GM12878 (cell line): ENCODE results near the gene PABPN1. TPM values are rescaled to one million over a fixed set of nuclear protein-coding genes. Genes with fewer than 3 reads are reported as not detected.
A peak's percentile ranks its signal among the peaks of the same experiment; 100 is the strongest.

Experiments
- ATAC-seq: fragments of 200-7000 bp; cut with Tn5 transposase; 3 replicates; pipeline ENCODE4 v1.9.1; 2020; ENCODE audit warnings: mild to moderate bottlenecking, moderate library complexity
- BruUV-seq: library from RNA; stranded (reverse); fragments of 400-500 nt; replicated peaks from 2 replicates; lab custom pipeline; 2021; lab: Mats Ljungman, UMichigan
- CTCF ChIA-PET: fragments of 300-600 bp; sonication (Branson Sonifier 250); formaldehyde crosslinking; extraction: SDS; loops from one replicate; lab custom pipeline; 2021; ENCODE audit warnings: inconsistent platforms; lab: Yijun Ruan, JAX
- POLR2A ChIA-PET: fragments of 350-600 bp; formaldehyde crosslinking; extraction: SDS; loops from one replicate; lab custom pipeline; 2021; ENCODE audit warnings: inconsistent platforms; lab: Charles Lee
- RAD21 ChIA-PET: fragments of 300-600 bp; sonication (Branson Sonifier 250); formaldehyde crosslinking; loops from one replicate; lab custom pipeline; 2023; ENCODE audit warnings: antibody characterized with exemption; ENCODE audit not compliant: unreplicated experiment; lab: Charles Lee
- SMC1A ChIA-PET: fragments of 300-600 bp; sonication (Branson Sonifier 250); formaldehyde crosslinking; loops from one replicate; lab custom pipeline; 2023; ENCODE audit not compliant: unreplicated experiment, uncharacterized antibody; lab: Charles Lee
- DNase-seq: peaks from one replicate; pipeline ENCODE4 v3.0.0-alpha.2; 2011; ENCODE audit warnings: low read depth, low spot score
- FAIRE-seq: peaks from 3 replicates; lab custom pipeline; 2011; peaks lifted over from hg19 to GRCh38; lab: Jason Lieb, UNC
- H2AFZ ChIP-seq: 2 replicates; pipeline ENCODE4 v1.6.0; 2011; ENCODE audit warnings: low read depth, low read length, control low read depth; ENCODE audit not compliant: control insufficient read depth
- H3K27ac ChIP-seq: 2 replicates; pipeline ENCODE4 v1.5.1; 2011; ENCODE audit warnings: control low read depth; ENCODE audit not compliant: control insufficient read depth, insufficient read depth
- H3K27me3 ChIP-seq, 2 experiments: replicated peaks in 1 of 2; 2 replicates each; pipeline versions ENCODE4 v1.6.0 to v1.6.1; 2011; ENCODE audit warnings: low read length in 1 of 2; ENCODE audit not compliant: control insufficient read depth in 2 of 2, insufficient read depth in 2 of 2
- H3K36me3 ChIP-seq, 2 experiments: 2 replicates each; pipeline ENCODE4 v1.5.1; 2011; ENCODE audit warnings: low read length in 1 of 2; ENCODE audit not compliant: control insufficient read depth in 2 of 2, insufficient read depth in 2 of 2
- H3K4me1 ChIP-seq: 2 replicates; pipeline ENCODE4 v1.6.1; 2011; ENCODE audit warnings: mild to moderate bottlenecking, low read length, moderate library complexity, mixed read lengths; ENCODE audit not compliant: control insufficient read depth, insufficient read depth
- H3K4me2 ChIP-seq: 2 replicates; pipeline ENCODE4 v1.6.0; 2011; ENCODE audit warnings: control low read depth; ENCODE audit not compliant: control insufficient read depth, insufficient read depth
- H3K4me3 ChIP-seq: fragments of 200-600 bp; sonication (generic); 2 replicates; pipeline ENCODE4 v1.5.1; 2016
- H3K79me2 ChIP-seq: 2 replicates; pipeline ENCODE4 v1.6.0; 2011; ENCODE audit warnings: low read length; ENCODE audit not compliant: control insufficient read depth, insufficient read depth
- H3K9ac ChIP-seq: 2 replicates; pipeline ENCODE4 v1.8.0; 2011; ENCODE audit warnings: low read length, control low read depth, mixed read lengths; ENCODE audit not compliant: control insufficient read depth, insufficient read depth
- H3K9me3 ChIP-seq: replicated peaks from 3 replicates; pipeline ENCODE4 v1.5.1; 2011; ENCODE audit warnings: mild to moderate bottlenecking, low read length; ENCODE audit not compliant: control insufficient read depth, insufficient read depth
- H4K20me1 ChIP-seq: 2 replicates; pipeline ENCODE4 v1.6.0; 2011; ENCODE audit not compliant: control insufficient read depth, insufficient read depth
- HDAC6 ChIP-seq: fragments of 200-600 bp; sonication (generic); IDR thresholded peaks from one replicate; pipeline ENCODE4 v1.8.0; 2017; ENCODE audit warnings: antibody characterized with exemption; ENCODE audit not compliant: unreplicated experiment
- KLF5 ChIP-seq: fragments of 450-650 bp; IDR thresholded peaks from 2 replicates; pipeline ENCODE4 v1.6.1; 2014; ENCODE audit warnings: mild to moderate bottlenecking; ENCODE audit not compliant: partially characterized antibody
- MTA2 ChIP-seq: fragments of 450-650 bp; IDR thresholded peaks from 2 replicates; pipeline ENCODE4 v1.6.1; 2016; ENCODE audit warnings: low read depth, mild to moderate bottlenecking, moderate library complexity
- NFYB ChIP-seq: IDR thresholded peaks from 2 replicates; pipeline ENCODE4 v1.6.1; 2011; ENCODE audit warnings: low read depth, mild to moderate bottlenecking, low read length, improper control_type of control experiment, moderate library complexity; ENCODE audit not compliant: insufficient read depth
- POLR2A ChIP-seq: IDR thresholded peaks from 2 replicates; pipeline ENCODE4 v1.6.1; 2011; ENCODE audit warnings: low read depth, mild to moderate bottlenecking, low read length
- RUNX3 ChIP-seq: IDR thresholded peaks from 2 replicates; pipeline ENCODE4 v1.6.1; 2012; ENCODE audit warnings: low read length, inconsistent platforms
- SMC3 ChIP-seq: IDR thresholded peaks from 2 replicates; pipeline ENCODE4 v1.6.1; 2011; ENCODE audit warnings: low read length, improper control_type of control experiment, borderline replicate concordance
- TAF1 ChIP-seq: IDR thresholded peaks from 2 replicates; pipeline ENCODE4 v1.6.1; 2011; ENCODE audit warnings: mild to moderate bottlenecking, low read depth, low read length, borderline replicate concordance
- TCF7 ChIP-seq: IDR thresholded peaks from 2 replicates; pipeline ENCODE4 v1.6.1; 2014; ENCODE audit warnings: antibody characterized with exemption, borderline replicate concordance
- USF2 ChIP-seq: IDR thresholded peaks from 2 replicates; pipeline ENCODE4 v1.6.1; 2011; ENCODE audit warnings: low read depth, low read length, improper control_type of control experiment, borderline replicate concordance
- YY1 ChIP-seq: IDR thresholded peaks from 2 replicates; pipeline ENCODE4 v1.6.1; 2011; ENCODE audit warnings: low read depth, mild to moderate bottlenecking, low read length
- ZNF384 ChIP-seq: IDR thresholded peaks from 2 replicates; pipeline ENCODE4 v1.6.1; 2012; ENCODE audit warnings: low read depth, mild to moderate bottlenecking, low read length, improper control_type of control experiment, borderline replicate concordance
- WGBS: methylation state at CpG from one replicate; pipeline ENCODE4 v1.1.6; 2016; ENCODE audit warnings: low lambda C conversion rate; ENCODE audit not compliant: insufficient replicate concordance, insufficient coverage; ENCODE audit errors: missing lambda C conversion rate; 5-methylcytosine and 5-hydroxymethylcytosine counted together
- in situ Hi-C: fragments of 300-500 bp; cut with MboI; formaldehyde crosslinking; loops from 9 replicates; pipeline ENCODE4 v1.14.3; 2018; ENCODE audit warnings: mixed read lengths
- intact Hi-C: fragments of 100-400 bp; cut with micrococcal nuclease; formaldehyde crosslinking; loops from one replicate; pipeline ENCODE4 v1.14.2; 2022; ENCODE audit not compliant: unreplicated experiment
- polyA plus RNA-seq, 11 experiments: library from polyadenylated mRNA; depleted of rRNA in 4 of 11; unstranded in 6 of 11; stranded (reverse) in 5 of 11; fragments of >200 nt; fragmentation: Nextera tagmentation in 4 of 11; fragmentation: Illumina TruSeq in 1 of 11; extraction: Ambion mirVana in 4 of 11; extraction: Trizol in 1 of 11; gene quantifications; 1 replicate in 1 of 11; 2 replicates in 10 of 11; pipeline versions ENCODE4 v1.2.1 to v1.2.3, GENCODE V29; 2011 to 2016; ENCODE audit warnings: inconsistent platforms in 2 of 11, missing spikeins in 2 of 11, low read depth in 1 of 11
- total RNA-seq, 4 experiments: library from RNA; depleted of rRNA in 3 of 4; stranded (reverse); fragments of >200 nt in 3 of 4; fragmentation: Illumina TruSeq in 1 of 4; extraction: Trizol in 1 of 4; gene quantifications; 2 replicates each; pipeline versions ENCODE4 v1.2.1 to v1.2.3, GENCODE V29; 2013 to 2021
- TF ChIP-seq, protein P1 (sequence below): fragments of 450-650 bp; conservative IDR thresholded peaks from 2 replicates; pipeline ENCODE4 v1.6.1; 2017; ENCODE audit warnings: mild to moderate bottlenecking, moderate library complexity
- TF ChIP-seq, protein P2 (sequence below): IDR thresholded peaks from 2 replicates; pipeline ENCODE4 v1.6.1; 2011; ENCODE audit warnings: borderline replicate concordance, low read depth, mild to moderate bottlenecking, moderate library complexity, mixed read lengths, low read length; ENCODE audit not compliant: insufficient read depth; ENCODE audit errors: extremely low read length
- TF ChIP-seq, protein P3 (sequence below): IDR thresholded peaks from 2 replicates; pipeline ENCODE4 v1.6.1; 2012; ENCODE audit warnings: low read depth, low read length, improper control_type of control experiment

PABPN1 gene
- total and polyA plus RNA-seq, 10 of the 15 experiments (the other 5 are each of a cell fraction or from before 2014, with no cell fraction given) = 31.3 to 248 (median 103) TPM

GRCh38 chr14:23286020-23286901, 35.0 kb upstream of the PABPN1 start, which contains the start of gene HOMEZ:
TSS of gene HOMEZ (minus strand) at chr14:23286132. CDS start at chr14:23285952, 180 bp downstream.
- ChIA-PET CTCF (interaction anchor here (0.7 to 3.8 kb wide), 11 partner anchors 10 to 303 kb away, joined by 3 to 36 read pairs (median 7); partner anchors contain the start of genes AJUBA and PABPN1), POLR2A (interaction anchor here (0.5 to 4.6 kb wide), 11 partner anchors 8 to 281 kb away, joined by 3 to 40 read pairs (median 4); partner anchors contain the start of genes AP1G2, BCL2L2, PABPN1 and PPP1R3E), SMC1A (interaction anchor here (0.9 to 2.4 kb wide), 5 partner anchors 13 to 94 kb away, joined by 4 to 34 read pairs (median 4); partner anchors contain the start of genes PABPN1 and PPP1R3E), RAD21 (interaction anchor here (0.6 to 3.7 kb wide), 5 partner anchors 15 to 235 kb away, joined by 3 to 26 read pairs (median 4); partner anchors contain the start of genes ACIN1, C14orf119, PABPN1 and PPP1R3E)
- no peaks in the 10 kb centered on the region for H3K9me3 ChIP-seq
- H3K36me3 ChIP-seq = peaks cover 0 to 2% of the 10 kb centered on the region in 2 experiments; a peak in 1 of 4 replicates
- no peaks in the 10 kb centered on the region for H4K20me1 ChIP-seq
- peak within 1 kb of the TSS; percentile 85 for H3K27ac ChIP-seq
- peak within 1 kb of the TSS; percentile 85 for H3K4me2 ChIP-seq
- FAIRE-seq (peak; percentile 97), ATAC-seq (peak; percentile 99), DNase-seq (peak; percentile 95)
- peak within 1 kb of the TSS; percentile 95 for H2AFZ ChIP-seq
- intact Hi-C loops = loop anchor here (1.0 kb wide), 1 partner anchor 8 kb away; no protein-coding TSS in a partner anchor
- H3K9ac ChIP-seq = peak within 1 kb of the TSS; percentile 68
- no peaks in the 10 kb centered on the region for H3K27me3 ChIP-seq
- WGBS = under 1% methylated on average over 42 of the region's 53 CpGs
- H3K4me1 ChIP-seq = peaks cover 6% of the 10 kb centered on the region; the same call in 1 of the 2 replicates
- in situ Hi-C loops = no loop called here
- H3K79me2 ChIP-seq = peaks cover 25% of the 10 kb centered on the region
- H3K4me3 ChIP-seq = peak within 1 kb of the TSS; percentile 84
- BruUV-seq = TSS peak; percentile 97
- TF ChIP-seq SMC3 = no peak
- no peak; the same call in 1 of the 2 replicates for TF ChIP-seq RUNX3
- TF ChIP-seq USF2 = peak; percentile 10; the same call in 1 of the 2 replicates
- TF ChIP-seq KLF5 = peak; percentile 63
- TF ChIP-seq, protein P1, sequence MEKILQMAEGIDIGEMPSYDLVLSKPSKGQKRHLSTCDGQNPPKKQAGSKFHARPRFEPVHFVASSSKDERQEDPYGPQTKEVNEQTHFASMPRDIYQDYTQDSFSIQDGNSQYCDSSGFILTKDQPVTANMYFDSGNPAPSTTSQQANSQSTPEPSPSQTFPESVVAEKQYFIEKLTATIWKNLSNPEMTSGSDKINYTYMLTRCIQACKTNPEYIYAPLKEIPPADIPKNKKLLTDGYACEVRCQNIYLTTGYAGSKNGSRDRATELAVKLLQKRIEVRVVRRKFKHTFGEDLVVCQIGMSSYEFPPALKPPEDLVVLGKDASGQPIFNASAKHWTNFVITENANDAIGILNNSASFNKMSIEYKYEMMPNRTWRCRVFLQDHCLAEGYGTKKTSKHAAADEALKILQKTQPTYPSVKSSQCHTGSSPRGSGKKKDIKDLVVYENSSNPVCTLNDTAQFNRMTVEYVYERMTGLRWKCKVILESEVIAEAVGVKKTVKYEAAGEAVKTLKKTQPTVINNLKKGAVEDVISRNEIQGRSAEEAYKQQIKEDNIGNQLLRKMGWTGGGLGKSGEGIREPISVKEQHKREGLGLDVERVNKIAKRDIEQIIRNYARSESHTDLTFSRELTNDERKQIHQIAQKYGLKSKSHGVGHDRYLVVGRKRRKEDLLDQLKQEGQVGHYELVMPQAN = peak; percentile 82
- TF ChIP-seq YY1 = peak; percentile 8; the same call in 1 of the 2 replicates
- TF ChIP-seq MTA2 = no peak
- TF ChIP-seq, protein P2, sequence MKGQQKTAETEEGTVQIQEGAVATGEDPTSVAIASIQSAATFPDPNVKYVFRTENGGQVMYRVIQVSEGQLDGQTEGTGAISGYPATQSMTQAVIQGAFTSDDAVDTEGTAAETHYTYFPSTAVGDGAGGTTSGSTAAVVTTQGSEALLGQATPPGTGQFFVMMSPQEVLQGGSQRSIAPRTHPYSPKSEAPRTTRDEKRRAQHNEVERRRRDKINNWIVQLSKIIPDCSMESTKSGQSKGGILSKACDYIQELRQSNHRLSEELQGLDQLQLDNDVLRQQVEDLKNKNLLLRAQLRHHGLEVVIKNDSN = no peak
- no peak for TF ChIP-seq ZNF384
- peak; percentile 100 for TF ChIP-seq NFYB
- TF ChIP-seq, protein P3, sequence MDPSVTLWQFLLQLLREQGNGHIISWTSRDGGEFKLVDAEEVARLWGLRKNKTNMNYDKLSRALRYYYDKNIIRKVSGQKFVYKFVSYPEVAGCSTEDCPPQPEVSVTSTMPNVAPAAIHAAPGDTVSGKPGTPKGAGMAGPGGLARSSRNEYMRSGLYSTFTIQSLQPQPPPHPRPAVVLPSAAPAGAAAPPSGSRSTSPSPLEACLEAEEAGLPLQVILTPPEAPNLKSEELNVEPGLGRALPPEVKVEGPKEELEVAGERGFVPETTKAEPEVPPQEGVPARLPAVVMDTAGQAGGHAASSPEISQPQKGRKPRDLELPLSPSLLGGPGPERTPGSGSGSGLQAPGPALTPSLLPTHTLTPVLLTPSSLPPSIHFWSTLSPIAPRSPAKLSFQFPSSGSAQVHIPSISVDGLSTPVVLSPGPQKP = no peak
- peak; percentile 69; the same call in 1 of the 2 replicates for TF ChIP-seq TAF1
- TF ChIP-seq POLR2A = peak; percentile 71
- TF ChIP-seq TCF7 = no peak
- no peak for TF ChIP-seq HDAC6
